Vagina (tissue), 2 donors: ENCODE measurements around the gene TTC34.

ENCODE experiments used
- CTCF ChIP-seq, 3 experiments: fragments of 450-650 bp in 2 of 3; fragments of 200-600 bp in 1 of 3; sonication (generic) in 1 of 3; IDR thresholded peaks; one replicate each; pipeline ENCODE4 v1.5.1; 2017 to 2019; ENCODE audit warnings: antibody characterized with exemption in 3 of 3, mild to moderate bottlenecking in 2 of 3, moderate library complexity in 2 of 3
- POLR2AphosphoS5 ChIP-seq, 2 donors: sonication (generic); formaldehyde crosslinking; IDR thresholded peaks; one replicate each; pipeline ENCODE4 v1.9.0; 2017; ENCODE audit warnings: antibody characterized with exemption in 2 of 2, mild to moderate bottlenecking in 2 of 2, low read depth in 1 of 2; ENCODE audit not compliant: insufficient read depth in 1 of 2

GRCh38 chr1:2814511-2815075, 13.1 kb upstream of the TTC34 start:
- no peak for TF ChIP-seq CTCF (IDR thresholded peaks at IDR 0.05)
- TF ChIP-seq POLR2AphosphoS5 (IDR thresholded peaks at IDR 0.05; ENCODE audit: insufficient read depth in 1 of 2, low read depth in 1 of 2), result no peak
